Activated T-cell treated with anti-CD3 and anti-CD28 coated beads for 24 hours (primary cell): ENCODE measurements around the gene TBC1D7.

Source experiments
- DNase-seq: peaks from one replicate; pipeline ENCODE4 v3.0.0-alpha.2; 2020; ENCODE audit warnings: low read depth

TBC1D7 gene

GRCh38 chr6:13272131-13273046 is 55.9 kb downstream of the TBC1D7 start:
- no peak for DNase-seq

GRCh38 chr6:13268913-13269518 is 59.3 kb downstream of the TBC1D7 start:
- DNase-seq, result no peak

- no peak for DNase-seq
Measured at GRCh38 chr6:13267142-13267651, 61.1 kb downstream of the TBC1D7 start.

GRCh38 chr6:13263669-13264068 is 64.7 kb downstream of the TBC1D7 start:
- no peak for DNase-seq

GRCh38 chr6:13262302-13263230 is 65.8 kb downstream of the TBC1D7 start:
- no peak for DNase-seq

GRCh38 chr6:13261464-13261994 is 66.8 kb downstream of the TBC1D7 start:
- DNase-seq, result no peak

- no peak for DNase-seq
Measured at GRCh38 chr6:13260831-13261230, 67.5 kb downstream of the TBC1D7 start.

GRCh38 chr6:13260101-13260598 is 68.2 kb downstream of the TBC1D7 start:
- DNase-seq, result no peak

- DNase-seq, result no peak
Measured at GRCh38 chr6:13259393-13259792, 68.9 kb downstream of the TBC1D7 start.

GRCh38 chr6:13256266-13257001 is 71.9 kb downstream of the TBC1D7 start:
- DNase-seq, result no peak
